RPMI7951 (cell line): ENCODE results near the gene MACF1. TPM values are rescaled to one million over a fixed set of nuclear protein-coding genes. Genes with fewer than 3 reads are reported as not detected.
A peak's percentile ranks its signal among the peaks of the same experiment; 100 is the strongest.

Experiments used
- DNase-seq: peaks from one replicate; pipeline ENCODE4 v3.0.0-alpha.2; 2012; ENCODE audit warnings: low read depth
- total RNA-seq: library from RNA; depleted of rRNA; stranded (reverse); fragments of >200 nt; shearing (Covaris generic); gene quantifications from 2 replicates; pipeline ENCODE4 v1.2.3, GENCODE V29; 2014

Gene MACF1
- total RNA-seq, 1 experiment from 2014 or later, result 88.4 TPM

- DNase-seq, result no peak
These were observed 62.3 kb downstream of the MACF1 start for GRCh38 chr1:39266792-39267191.

- peak; percentile 10 for DNase-seq
These were observed 63.7 kb downstream of the MACF1 start for GRCh38 chr1:39268112-39268581.

GRCh38 chr1:39268906-39269305 is 64.4 kb downstream of the MACF1 start:
- DNase-seq, result no peak

DNA sequence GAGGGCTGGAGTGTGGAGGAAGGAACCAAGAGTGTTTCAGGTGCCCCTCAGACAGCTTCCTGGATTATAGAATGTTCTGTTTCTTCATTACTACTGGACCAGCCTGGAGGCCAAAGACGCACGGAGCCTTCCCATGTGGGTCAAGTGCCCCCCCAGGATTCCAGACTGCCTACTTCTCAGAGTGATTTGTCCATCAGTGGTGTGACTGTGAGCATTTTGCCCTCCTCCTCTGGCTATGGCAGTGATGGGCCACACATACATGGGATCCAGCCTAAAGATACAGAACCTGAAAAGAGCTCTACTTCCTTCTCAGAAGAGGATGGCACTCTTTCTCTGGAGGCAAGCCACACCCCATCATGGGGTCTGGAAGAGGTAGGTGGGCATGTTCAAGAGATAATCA is 64.9 kb downstream of the MACF1 start:
- DNase-seq, result no peak

GRCh38 chr1:39269791-39270342 is 65.4 kb downstream of the MACF1 start:
- DNase-seq, result no peak

DNA sequence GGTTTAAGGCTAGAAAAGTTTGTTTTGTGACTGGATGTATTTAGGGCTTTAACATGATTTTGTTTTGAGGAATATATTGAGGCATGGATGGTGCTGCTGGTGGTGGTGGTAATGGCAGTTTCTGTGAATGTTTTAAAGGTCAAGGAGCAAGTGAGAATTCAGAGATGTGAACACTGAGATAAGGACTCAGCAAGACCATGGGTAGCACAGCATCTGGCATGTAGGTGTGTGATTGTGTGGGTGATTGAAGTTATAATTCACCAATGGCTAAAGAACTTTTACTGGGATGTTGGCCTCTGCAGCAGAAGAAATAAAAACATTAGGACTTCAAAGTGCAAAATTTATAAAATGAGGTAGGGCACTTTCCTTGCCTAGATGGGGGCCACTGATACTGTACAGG is 65.9 kb downstream of the MACF1 start:
- DNase-seq, result no peak

DNA sequence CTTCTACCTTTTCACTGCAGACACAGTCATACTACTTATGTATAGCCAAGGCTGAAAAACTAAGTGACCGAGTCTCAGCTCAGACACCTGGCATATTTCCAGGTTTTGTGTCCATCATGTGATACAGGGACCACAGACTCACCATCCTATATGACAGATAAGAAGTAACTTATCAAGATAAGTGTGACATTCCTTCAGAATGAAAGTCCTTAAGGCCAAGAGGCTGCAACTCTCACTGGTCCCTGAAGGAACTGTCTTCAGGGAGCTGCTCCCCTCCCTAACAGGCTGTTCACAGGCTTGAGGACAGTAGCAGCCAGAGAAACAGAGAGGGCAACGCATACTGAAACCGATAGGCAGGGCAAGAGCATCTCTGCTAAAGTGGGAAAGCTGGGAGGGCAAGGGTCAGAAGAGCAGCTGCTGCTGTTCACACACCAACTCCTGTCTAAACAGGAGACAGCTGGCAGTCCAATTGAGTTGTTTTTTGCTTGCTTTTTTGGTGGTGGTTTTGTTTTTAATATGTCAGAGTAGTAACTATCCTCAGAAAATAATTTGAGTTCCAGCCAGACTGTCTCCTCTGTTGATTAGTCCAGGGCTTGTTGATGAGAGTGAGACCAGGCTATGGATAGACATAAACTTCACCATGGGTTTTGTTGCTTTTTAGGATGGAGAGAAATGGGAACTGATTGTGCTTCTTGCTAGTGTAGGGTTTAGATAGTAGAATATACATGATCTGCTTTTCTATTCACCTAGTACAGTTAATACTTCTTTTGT is 67.7 kb downstream of the MACF1 start:
- DNase-seq, result peak; percentile 11

GRCh38 chr1:39272798-39273469 is 68.4 kb downstream of the MACF1 start:
- no peak for DNase-seq

GRCh38 chr1:39275836-39276507 is 71.5 kb downstream of the MACF1 start:
- no peak for DNase-seq

- DNase-seq, result no peak
These were observed 73.4 kb downstream of the MACF1 start for GRCh38 chr1:39277879-39278278.

DNA sequence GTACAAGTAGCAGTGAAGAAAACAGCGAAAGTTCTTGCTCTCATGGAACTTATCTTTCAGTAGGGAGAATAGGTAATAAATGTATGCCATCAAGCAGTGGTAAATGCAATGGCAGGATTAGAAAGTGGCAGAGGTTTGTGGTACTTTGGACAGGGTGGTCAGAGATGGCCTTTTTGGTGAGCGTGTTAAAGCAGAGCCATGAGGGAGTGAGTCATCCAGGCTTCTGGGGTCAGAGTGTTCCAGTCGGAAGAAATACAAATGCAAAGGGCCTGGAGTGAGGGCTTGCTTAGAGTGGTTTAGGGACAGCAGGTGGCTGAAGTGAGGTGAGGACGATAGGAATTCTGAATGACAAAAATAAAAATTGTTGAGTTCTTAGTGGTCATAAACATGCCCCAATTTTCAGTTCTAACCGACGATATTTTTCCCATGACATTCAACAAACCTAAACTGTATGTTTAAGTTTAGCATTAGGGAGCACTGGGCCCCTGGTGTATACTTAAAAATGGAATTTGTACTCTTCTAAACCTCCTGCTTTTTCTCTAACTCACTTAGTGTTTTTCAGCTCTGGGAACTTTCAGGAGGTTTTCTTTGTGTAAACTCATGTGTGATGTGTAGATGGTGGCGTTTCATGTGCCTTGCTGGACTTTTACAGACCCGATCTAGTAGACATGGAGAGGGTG is 78.2 kb downstream of the MACF1 start:
- DNase-seq, result no peak

GRCh38 chr1:39283858-39284257 is 79.4 kb downstream of the MACF1 start:
- no peak for DNase-seq

- no peak for DNase-seq
These were observed 83.0 kb downstream of the MACF1 start for GRCh38 chr1:39287541-39287940.

- peak; percentile 16 for DNase-seq
These were observed 84.4 kb downstream of the MACF1 start for GRCh38 chr1:39288735-39289465.

DNA sequence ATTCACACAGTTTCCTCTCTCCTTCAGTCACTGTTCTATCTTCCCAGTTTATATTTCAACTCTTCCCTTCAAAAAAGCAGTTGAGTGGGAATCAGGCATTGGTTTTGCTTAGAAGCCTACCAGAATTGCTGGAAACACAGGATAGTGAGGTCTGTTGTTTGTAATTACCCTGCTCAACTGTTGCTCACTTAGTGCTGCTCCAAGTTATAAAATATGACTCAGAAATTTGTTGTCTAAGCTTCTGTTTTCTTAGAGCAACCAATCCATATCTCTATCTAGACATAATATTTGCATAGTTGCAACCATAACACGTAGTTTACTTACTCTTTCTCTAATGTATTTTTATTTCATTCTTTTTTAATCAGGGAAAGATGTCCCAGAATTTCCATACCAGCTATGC is 87.9 kb downstream of the MACF1 start:
- DNase-seq, result no peak

DNA sequence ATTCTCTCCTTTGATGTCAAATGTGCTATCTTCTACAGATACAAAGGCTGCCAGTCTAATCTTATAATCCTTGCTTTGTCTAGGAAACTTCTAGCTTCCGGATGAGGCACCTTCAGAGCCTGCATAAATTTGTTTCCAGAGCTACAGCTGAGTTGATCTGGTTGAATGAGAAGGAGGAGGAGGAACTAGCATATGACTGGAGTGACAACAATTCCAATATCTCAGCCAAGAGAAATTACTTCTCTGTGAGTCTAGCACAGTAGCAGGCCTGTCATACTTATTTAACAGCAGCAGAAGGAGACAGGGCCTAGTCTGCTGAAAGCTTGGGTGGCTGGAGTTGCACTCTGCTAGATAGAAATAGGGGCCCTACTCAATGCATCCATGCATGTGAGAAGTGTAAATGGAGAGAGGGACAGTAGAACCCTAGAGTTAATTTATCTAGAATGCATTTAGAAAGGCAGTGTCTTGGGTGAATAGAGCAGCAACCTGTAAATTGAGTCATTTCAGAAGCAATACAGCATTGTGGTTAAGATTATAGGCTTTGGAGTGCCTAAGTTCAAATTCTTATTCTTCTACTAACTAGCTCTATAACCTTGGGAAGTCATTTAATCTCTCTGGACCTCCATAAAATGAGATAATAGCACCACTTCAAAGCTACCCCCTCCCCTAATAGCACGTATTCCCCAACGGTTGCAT is 89.0 kb downstream of the MACF1 start:
- DNase-seq, result no peak

GRCh38 chr1:39294531-39294930 is 90.0 kb downstream of the MACF1 start:
- no peak for DNase-seq

GRCh38 chr1:39295901-39296300 is 91.4 kb downstream of the MACF1 start:
- DNase-seq, result no peak

DNA sequence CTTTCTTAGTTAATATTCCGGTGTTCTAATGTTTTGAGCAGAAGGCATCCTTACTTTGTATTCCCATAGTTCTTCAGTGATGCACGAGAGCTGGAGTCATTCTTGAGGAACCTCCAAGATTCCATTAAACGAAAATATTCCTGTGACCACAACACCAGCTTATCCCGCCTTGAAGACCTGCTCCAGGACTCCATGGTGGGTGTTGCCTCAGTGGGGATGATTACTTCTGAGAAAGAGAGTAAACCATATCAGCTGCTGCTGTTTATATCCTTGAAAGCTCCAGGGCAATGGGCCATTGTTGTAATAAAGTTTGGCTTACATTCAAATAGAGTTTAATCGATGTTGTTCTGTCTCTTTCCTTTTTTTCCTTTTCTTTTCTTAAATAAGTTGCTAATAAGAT is 93.1 kb downstream of the MACF1 start:
- no peak for DNase-seq

- no peak for DNase-seq
These were observed 97.1 kb downstream of the MACF1 start for GRCh38 chr1:39301606-39302005.

GRCh38 chr1:39305555-39305954 is 101.1 kb downstream of the MACF1 start:
- DNase-seq, result peak; percentile 10
